Muscle of back (tissue), 11 donors: ENCODE data around the gene DPP10. TPM values are rescaled to one million over a fixed set of nuclear protein-coding genes. Genes with fewer than 3 reads are reported as not detected.
"Not testable (repeated sequence)": the region's sequence is repeated elsewhere in the genome, so short reads cannot be mapped to it uniquely, and the experiment has no call there.

ENCODE experiments used
- DNase-seq, 3 donors: peaks; one replicate each; pipeline versions ENCODE4 v3.0.0 to v3.0.0-alpha.2; 2013
- polyA plus RNA-seq, 10 donors: library from polyadenylated mRNA; unstranded; fragments of 120-200 nt; gene quantifications; one replicate each; pipeline ENCODE4 v1.2.1, GENCODE V29; 2013; ENCODE audit not compliant: insufficient read length in 10 of 10

Gene DPP10
- polyA plus RNA-seq, 10 donors: 0.09 to 4.7 (median 0.55) TPM

GRCh38 chr2:114960389-114960788 is 517.9 kb downstream of the DPP10 start:
- DNase-seq: no peak

DNA sequence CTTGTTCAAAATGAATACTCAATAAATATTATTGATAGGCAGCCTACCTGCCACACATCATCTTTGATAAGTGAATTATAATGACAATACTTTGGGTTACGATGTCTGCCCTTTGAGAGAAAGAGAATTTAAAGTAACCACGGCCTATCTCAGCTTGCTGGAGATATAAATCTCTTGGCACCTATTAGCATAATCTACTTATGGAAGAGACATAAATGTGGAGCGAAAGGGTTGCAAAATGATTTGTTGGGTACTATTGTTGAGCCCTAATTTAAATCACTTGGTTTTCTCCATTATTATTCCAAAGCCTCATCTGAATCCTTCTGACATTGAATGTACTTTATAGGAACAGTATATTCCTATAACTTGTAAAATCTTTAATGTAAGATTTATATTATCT is 520.1 kb downstream of the DPP10 start:
- no peak for DNase-seq

GRCh38 chr2:114968748-114969400 is 526.4 kb downstream of the DPP10 start:
- no peak for DNase-seq

- DNase-seq: not testable (repeated sequence)
These were observed 561.9 kb downstream of the DPP10 start for GRCh38 chr2:115004321-115004720.

DNA sequence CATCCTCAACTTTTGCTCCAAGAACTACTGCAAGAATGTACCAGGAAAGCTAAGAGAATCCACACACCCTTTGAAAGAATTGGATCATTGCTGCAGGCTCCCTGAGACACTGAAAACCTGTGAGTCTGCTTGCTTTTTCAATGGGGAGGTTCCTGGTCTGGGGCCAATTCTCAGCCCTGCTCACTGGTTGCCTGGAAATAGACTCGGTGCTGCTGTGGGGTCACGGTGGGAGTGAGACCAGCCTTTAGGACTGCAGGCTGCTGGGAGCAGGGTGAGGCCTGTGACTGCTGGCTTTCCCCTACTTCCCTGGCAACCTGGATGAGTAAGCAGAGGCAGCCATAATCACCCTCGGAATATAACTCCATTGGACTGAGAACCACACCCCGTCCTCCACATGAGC is 569.3 kb downstream of the DPP10 start:
- no peak for DNase-seq

DNA sequence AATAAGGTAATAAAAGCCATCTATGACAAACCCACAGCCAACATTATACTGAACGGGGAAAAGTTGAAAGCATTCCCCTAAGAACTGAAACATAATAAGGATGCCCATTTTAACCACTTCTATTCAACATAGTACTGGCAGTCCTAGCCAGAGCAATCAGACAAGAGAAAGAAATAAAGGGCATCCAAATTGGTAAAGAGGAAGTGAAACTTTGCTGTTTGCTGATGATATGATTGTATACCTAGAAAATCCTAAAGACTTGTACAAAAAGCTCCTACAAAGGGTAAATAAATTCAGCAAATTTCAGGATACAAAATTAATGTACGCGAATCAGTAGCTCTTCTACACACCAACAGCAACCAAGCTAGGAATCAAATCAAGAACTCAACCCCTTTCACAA is 579.6 kb downstream of the DPP10 start:
- not testable (repeated sequence) for DNase-seq

- DNase-seq: no peak
These were observed 592.4 kb downstream of the DPP10 start for GRCh38 chr2:115034801-115035200.

DNA sequence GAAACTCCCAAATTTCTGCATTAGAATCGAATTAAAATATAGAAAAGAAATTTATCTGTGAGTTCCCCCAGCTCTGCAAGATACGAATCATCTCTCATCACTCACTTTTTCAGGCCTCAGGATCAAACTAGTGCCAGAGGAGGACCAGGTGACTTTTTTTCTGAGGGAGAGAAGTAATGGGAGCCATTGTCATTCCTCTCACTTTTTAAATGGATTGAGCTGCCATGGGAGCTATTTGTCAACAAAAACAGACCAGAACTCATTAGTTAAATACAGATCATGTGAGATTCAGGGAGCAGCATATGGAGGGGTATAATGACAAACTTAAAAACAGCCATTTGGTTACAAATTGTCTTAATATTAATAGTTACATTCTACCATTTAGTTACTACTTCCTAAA is 594.4 kb downstream of the DPP10 start:
- no peak for DNase-seq

GRCh38 chr2:115057473-115057872 is 615.0 kb downstream of the DPP10 start:
- no peak for DNase-seq

DNA sequence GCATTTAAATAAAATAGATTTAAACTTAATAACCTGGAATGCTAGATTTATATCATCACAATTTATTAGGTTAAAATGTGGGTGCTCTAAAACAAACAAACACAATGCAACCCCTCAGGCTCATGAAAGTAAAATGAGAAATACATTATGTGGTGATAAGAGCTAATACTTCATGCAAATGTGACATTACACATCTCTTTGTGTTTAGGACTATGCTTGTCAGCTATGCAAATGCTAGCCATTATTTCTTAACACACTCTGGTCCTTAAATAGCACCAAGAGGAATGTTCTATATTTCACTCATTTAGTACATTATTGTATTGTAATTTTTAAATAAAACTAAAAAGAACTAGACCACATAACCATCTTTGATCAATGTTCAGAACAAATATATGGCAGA is 627.6 kb downstream of the DPP10 start:
- DNase-seq: no peak

GRCh38 chr2:115071534-115071933 is 629.1 kb downstream of the DPP10 start:
- DNase-seq: no peak

DNA sequence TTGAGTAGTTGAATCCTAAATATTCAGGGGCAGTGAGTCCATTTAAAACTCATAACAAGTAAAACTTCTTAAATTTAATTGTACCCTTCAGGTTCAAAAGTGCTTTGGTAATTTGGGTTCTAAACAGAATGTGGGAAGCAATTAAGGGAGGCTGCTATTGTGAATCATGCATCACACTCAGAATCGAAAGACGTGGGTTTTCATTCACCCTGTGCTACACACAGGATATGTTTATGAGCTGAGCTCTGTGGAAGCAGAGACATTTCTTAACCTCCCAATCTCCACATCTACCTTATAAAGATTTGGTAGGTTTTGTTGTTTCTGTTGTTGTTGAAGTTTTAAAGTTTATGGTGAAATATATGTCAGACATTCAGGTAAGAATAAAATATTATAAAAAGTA is 633.4 kb downstream of the DPP10 start:
- no peak for DNase-seq

DNA sequence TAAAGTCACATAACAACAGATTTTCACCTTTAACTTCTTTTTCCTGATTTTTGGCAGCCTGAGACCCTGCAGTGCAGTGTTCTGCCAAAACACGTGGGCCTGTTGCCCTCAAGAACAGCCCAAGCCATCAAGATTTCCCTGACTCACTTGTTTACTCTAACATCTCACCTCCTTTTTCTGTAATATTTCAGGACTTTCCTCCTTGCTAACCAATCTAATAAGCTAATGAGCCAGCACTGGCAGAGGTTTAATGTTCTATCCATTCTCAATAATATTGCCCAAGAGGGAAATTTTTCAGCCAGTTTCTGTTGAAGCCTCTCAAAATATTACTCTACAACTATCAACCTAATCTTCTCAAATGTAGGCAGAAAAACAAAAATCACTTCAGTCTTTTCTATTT is 635.2 kb downstream of the DPP10 start:
- no peak for DNase-seq

GRCh38 chr2:115083225-115083624 is 640.8 kb downstream of the DPP10 start:
- no peak for DNase-seq

DNA sequence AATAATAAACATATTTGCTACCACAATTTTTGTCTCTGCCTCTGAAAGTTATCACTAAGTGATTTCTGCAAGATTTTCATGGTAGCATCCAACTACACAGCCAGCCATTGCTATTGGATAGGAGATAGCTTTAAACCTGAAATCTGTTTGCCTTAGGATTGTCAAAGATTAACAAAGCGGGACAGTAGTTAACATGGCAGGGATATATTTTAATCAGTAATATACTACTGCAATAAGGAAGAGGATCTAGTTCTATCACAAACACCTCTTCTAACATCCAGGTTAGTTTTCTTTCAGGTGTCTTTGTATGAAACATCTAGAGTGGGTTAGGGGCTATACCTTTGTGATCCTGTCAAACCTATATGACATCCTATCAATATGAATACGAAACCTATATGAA is 641.3 kb downstream of the DPP10 start:
- DNase-seq: no peak

DNA sequence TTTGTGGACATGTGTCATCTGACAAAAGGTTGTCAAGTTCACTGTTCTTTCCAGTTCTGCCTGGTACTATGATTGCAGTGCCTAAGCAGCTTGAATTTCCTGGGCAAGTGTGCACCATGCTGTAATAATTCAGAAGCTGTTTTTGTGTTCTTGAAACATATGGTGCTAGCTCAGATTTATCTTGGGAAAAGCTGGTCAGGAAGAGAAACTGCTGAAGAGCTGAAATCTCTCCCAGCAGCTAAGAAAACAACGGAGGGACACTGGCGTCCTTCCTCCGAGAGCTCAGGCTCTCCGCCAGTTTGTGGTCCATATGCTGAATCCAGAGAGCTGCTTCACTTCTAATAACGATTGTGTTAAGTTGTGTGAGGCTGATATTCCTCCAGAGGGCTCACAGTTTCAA is 642.0 kb downstream of the DPP10 start:
- DNase-seq: no peak

GRCh38 chr2:115086051-115086620 is 643.7 kb downstream of the DPP10 start:
- not testable (repeated sequence) for DNase-seq

GRCh38 chr2:115094441-115094840 is 652.0 kb downstream of the DPP10 start:
- DNase-seq: no peak

GRCh38 chr2:115105966-115106365 is 663.5 kb downstream of the DPP10 start:
- no peak for DNase-seq

DNA sequence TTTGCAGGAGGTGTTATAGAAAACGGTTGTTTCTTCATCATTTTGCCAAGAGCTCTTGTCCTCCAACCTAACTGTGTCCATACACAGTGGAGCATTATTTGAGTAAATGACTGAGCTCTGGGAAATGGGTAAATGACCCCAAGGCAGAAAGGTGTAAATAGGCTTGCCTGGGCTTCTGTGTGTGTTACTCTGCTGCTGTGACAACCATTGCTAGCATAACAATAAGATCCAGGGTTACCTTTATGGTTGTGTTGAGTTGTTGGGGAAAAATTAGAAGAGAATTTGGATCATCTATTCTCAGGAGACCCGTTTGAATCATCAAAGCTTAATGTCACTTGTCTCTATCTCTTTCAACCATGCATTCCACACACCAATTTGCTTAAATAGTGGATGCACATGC is 672.7 kb downstream of the DPP10 start:
- no peak for DNase-seq

DNA sequence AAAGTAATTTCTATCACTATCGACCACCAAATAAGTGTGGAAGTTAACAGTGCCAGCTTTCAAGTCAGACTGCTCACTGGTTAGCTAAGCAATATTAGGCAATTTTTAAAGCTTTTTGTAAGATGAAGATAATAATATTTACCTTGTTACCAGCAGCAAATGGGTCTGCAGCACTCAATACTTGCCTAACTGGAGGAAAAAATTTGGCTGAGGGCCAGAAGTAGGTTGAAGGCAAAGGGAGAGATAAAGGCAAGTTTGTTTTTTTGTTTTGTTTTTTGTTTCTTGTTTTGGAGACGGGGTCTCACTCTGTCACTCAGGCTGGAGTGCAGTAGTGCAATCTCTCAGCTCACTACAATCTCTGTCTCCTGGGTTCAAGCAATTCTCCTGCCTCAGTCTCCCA is 675.9 kb downstream of the DPP10 start:
- DNase-seq: no peak

GRCh38 chr2:115119086-115119485 is 676.6 kb downstream of the DPP10 start:
- DNase-seq: no peak

DNA sequence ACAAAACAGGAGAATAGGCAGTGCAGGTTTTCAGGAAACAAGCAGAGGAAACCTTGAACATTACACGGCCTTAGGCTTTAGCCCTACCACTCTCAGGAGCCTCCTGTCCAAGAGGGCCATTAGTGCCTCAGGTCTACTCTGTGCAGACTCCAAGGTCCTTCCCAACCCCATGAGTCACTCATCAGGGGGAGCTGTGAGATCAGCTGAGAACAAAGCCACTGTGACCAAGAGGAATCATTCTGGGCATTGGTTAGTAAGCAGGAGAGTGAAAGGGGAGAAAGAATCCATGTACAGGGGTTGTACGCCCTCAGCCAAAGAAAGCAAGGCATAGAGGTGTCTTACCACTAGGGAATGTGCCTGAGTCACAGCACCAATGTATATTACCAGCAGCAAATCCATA is 680.3 kb downstream of the DPP10 start:
- DNase-seq: no peak

DNA sequence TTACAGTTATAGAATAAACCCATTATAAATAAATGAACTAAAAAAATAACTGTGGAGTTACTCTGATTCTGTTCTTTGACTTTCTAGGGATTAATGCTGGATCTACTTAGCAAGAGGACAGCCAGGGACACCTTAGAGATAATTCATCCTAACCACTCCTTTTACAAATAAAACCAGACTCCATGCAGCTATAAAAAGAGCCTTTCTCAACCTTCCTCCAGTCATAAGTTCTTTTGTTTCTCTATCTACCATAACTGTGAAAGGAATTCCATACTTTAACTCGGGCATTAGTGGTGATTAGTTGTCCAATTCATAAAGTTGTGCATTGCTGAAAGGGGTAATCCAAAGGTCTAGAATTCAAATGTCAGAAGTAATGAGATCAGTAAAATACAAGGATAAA is 682.4 kb downstream of the DPP10 start:
- DNase-seq: no peak
